HUES6 (cell line): ENCODE measurements around the gene HOXB7.
A peak's percentile ranks its signal among the peaks of the same experiment; 100 is the strongest.

ENCODE experiments used
- H3K27ac ChIP-seq: 2 replicates; pipeline ENCODE4 v1.7.0; 2013; ENCODE audit warnings: low read depth, mild to moderate bottlenecking, low read length, inconsistent platforms
- H3K27me3 ChIP-seq: 2 replicates; pipeline ENCODE4 v1.6.1; 2013; ENCODE audit warnings: low read length; ENCODE audit not compliant: control insufficient read depth, insufficient read depth
- H3K36me3 ChIP-seq: 2 replicates; pipeline ENCODE4 v1.6.1; 2013; ENCODE audit warnings: low read length; ENCODE audit not compliant: control insufficient read depth, insufficient read depth
- H3K4me1 ChIP-seq: 2 replicates; pipeline ENCODE4 v1.6.1; 2013; ENCODE audit warnings: low read length; ENCODE audit not compliant: control insufficient read depth, insufficient read depth
- H3K4me3 ChIP-seq: 2 replicates; pipeline ENCODE4 v1.5.1; 2013; ENCODE audit warnings: low read depth, low read length
- H3K9ac ChIP-seq: one replicate; pipeline ENCODE4 v1.6.1; 2013; ENCODE audit warnings: mild to moderate bottlenecking, low read length
- H3K9me3 ChIP-seq: 2 replicates; pipeline ENCODE4 v1.6.1; 2013; ENCODE audit warnings: low read depth, low read length; ENCODE audit not compliant: control insufficient read depth, insufficient read depth

The HOXB7 gene

DNA sequence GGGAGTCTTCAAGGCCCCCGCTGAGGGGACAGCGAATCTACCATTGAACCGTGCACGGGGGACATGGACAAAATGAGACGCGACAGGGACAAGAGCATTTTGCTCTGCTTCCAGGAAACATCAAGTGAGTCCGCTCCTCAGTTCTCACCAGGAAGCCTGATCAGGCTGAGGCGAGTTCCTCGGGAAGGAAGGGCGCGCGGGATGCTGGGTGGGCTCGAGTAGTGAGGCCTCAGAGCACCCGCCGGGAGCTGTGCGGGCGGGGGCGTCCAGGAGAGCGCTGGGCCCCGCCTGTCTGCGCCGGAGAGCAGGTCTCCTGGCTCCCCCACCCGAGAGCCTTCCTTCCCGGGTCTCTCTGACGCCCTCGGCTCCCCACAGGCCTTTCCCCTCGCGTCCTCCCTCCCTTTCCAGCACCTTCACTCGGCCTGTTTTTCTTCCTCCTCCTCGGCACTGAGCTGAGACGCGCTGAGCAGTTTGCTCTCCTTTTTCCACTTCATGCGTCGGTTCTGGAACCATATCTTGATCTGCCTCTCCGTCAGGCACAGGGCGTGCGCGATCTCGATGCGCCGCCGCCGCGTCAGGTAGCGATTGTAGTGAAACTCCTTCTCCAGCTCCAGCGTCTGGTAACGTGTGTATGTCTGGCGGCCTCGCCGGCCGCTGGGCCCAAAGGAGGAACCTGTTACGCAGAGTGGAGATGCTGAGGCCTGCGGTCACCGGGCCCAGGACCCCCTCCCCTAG is 14.7 kb downstream of the HOXB7 start:
- no peak overlapping the region; the same call in 1 of the 2 replicates for H3K27ac ChIP-seq
- H3K4me1 ChIP-seq: peaks cover 44% of the 10 kb centered on the region
- H3K36me3 ChIP-seq: no peaks in the 10 kb centered on the region; the same call in 1 of the 2 replicates
- peaks cover 100% of the 10 kb centered on the region for H3K27me3 ChIP-seq
- H3K4me3 ChIP-seq: peak overlapping the region; percentile 57
- peak overlapping the region; percentile 87 for H3K9ac ChIP-seq
- no peaks in the 10 kb centered on the region for H3K9me3 ChIP-seq

DNA sequence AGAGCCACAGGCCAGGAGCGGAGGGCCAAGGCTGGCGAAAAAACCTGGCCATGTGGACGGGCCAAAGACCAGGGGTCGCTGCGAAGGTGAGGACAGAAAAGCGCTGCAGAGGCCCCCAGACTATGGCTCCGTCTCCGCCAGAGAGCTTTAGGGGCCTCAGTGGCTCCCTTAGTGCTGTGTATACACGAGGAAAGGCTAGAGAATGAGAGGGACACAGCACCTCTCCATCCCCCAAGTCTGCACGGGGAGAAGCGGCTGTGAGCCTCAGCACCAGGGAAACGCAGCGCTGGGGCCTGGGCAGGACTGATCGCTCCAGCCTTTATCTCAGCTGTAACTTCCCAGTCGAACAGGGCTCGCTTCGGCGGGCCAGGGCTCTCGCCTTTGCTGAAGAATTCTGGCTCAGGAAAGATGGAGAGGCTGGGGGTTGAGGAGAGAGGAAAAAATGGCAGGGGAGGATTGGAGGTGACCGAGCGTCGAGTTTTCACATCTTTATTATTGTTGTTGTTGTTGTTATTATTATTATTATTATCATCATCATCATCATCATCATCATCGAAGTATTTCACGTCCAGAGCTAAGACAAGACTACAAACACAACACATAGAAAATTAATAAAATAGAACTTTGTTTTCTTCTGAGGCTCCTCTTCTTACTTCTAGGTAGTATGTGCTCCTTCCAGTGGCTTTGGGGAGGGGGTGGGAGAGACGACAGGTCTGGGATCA is 15.4 kb downstream of the HOXB7 start:
- Histone ChIP-seq H3K9ac (peak overlapping the region; percentile 87), H3K27me3 (peaks cover 100% of the 10 kb centered on the region), H3K9me3 (no peaks in the 10 kb centered on the region), H3K27ac (no peak overlapping the region; the same call in 1 of the 2 replicates), H3K4me1 (peaks cover 41% of the 10 kb centered on the region), H3K36me3 (no peaks in the 10 kb centered on the region; the same call in 1 of the 2 replicates), H3K4me3 (peak overlapping the region; percentile 57; the same call in 1 of the 2 replicates)

DNA sequence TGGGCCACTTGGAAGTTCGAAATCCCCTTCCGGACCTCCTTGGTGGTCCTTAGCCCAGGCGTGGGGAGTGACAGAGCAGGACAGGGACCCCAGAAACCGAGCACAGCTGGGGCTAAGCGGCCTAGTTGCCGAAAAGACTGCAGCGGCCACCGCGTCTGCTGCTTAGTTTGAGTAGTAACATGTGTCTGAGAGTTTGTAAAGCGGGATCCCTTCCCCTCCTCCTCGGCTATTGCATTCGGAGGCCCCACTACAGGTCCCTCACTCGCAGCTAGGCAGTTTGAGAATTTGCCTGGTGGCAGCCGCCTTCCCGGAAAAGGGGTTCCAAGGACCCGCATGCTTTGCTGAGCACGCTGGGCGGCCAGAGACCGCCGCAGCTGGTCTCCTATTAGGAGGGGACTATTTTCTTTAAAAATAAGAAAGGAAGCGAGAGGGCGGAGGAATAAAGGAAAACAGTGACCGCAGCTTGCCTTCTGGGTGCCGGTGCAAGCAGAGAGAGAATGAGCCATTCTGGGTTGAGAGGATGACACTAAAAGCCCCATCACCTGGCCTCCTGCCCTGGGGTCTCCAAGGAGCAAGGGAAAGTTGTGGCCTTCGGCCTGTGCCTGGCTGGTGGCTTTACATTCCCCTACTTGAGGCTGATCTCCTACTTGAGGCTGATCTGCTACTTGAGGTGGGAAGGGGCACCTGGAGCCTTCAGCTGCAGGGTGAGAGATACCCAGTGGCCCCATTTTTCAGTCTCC is 16.1 kb downstream of the HOXB7 start:
- Histone ChIP-seq H3K36me3 (no peaks in the 10 kb centered on the region; the same call in 1 of the 2 replicates), H3K9ac (peak overlapping the region; percentile 87), H3K4me1 (peaks cover 41% of the 10 kb centered on the region), H3K9me3 (no peaks in the 10 kb centered on the region), H3K27me3 (peaks cover 100% of the 10 kb centered on the region), H3K27ac (no peak overlapping the region; the same call in 1 of the 2 replicates), H3K4me3 (peak overlapping the region; percentile 57)

DNA sequence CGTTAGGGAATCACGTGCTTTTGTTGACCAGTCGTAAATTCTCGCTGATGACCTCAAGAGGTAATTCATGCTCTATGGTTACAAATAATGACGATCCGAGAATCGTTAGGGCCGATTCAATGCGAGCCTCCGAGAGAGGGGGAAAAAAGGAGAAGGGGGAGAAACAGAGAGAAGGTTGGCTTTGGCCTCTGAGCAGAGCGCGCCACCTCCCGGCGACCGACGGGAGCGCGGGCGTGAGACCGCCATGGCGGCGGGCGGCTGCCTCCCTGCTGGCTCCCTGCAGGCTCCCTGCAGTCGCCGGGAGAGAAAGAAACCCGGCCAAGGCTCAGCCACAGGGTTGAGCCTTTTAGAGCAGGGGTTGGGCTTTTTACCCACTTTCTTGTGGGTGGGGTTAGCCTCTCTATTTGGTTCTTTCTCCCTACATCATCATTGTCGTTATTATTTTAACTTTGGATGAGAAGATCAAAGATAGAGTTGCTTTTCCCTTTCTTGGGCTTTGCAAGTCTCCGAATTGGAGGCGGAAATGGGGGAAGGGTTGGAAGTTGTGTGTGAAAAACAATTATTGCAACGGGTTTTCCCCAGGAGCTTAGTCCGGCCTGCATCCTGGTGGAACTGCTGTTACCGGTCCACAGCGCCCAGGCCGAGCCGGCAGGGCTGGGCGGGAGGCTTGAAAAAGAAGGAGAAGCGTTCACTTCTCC is 16.8 kb downstream of the HOXB7 start:
- peaks cover 45% of the 10 kb centered on the region for H3K4me1 ChIP-seq
- no peak overlapping the region; the same call in 1 of the 2 replicates for H3K27ac ChIP-seq
- H3K9me3 ChIP-seq: no peaks in the 10 kb centered on the region
- no peaks in the 10 kb centered on the region; the same call in 1 of the 2 replicates for H3K36me3 ChIP-seq
- peak overlapping the region; percentile 57 for H3K4me3 ChIP-seq
- peak overlapping the region; percentile 87 for H3K9ac ChIP-seq
- peaks cover 100% of the 10 kb centered on the region for H3K27me3 ChIP-seq

DNA sequence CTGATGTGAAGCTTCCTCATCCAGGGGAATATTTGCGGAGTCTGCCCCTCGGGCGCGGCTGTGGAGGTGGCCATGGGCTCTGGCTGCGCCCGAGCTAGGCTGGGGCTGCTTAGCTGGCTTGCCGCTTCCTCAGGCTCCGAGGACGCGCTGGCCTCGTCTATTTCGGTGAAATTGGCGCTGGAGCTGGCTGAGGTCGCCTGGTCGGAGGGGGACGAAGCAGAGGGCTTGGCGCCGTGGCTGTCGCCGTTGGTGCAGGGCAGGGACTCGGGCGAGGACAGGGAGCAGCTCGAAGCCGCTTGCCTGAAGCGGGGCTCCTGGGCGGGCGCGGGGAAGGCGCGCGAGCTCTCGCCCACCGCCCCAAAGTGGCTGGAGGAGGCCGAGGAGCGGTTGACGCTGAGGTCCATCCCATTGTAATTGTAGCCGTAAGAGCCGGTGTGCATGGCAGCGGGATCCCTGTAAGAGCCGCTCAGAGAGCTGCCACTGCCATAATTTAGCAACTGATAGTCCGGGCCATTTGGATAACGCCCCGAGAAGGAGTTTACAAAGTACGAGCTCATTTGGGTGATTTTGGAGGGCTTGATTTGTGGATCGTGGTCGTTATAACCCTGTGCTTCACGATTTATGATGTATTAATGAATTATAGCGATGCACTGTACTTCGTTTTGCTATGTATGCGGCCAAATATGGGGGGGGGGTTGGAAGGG is 17.5 kb downstream of the HOXB7 start, which contains the start of gene HOXB5:
Gene HOXB5, minus strand, starts transcription at position 654 of the 704 bp plus-strand sequence. Its CDS starts 97 bp downstream, at position 557.
- Histone ChIP-seq H3K36me3 (no peaks in the 10 kb centered on the region; the same call in 1 of the 2 replicates), H3K9ac (peak within 1 kb of the TSS; percentile 87), H3K4me3 (peak within 1 kb of the TSS; percentile 57), H3K27ac (no peak within 1 kb of the TSS; the same call in 1 of the 2 replicates), H3K4me1 (peaks cover 42% of the 10 kb centered on the region), H3K9me3 (no peaks in the 10 kb centered on the region), H3K27me3 (peaks cover 100% of the 10 kb centered on the region)

DNA sequence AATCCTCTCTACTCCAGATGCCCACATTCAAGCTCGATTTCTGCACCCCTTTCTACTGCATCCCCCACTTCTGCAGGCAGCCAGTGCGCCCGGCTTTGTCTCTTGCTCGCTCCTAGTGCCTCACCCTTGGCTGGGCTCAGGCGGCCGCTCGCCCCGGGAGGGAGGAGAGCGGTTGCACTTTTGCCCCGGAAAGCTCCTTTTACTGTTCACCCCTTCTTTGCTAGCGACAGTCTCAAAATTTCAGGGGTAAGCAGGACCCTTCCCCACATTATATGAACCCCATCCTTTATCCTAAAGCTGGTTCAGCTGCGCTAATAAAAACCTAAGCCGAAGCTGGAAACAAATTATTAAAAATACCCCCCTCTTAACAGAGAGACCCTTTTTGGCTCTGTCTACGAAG is 18.2 kb downstream of the HOXB7 start:
- peak overlapping the region; percentile 87 for H3K9ac ChIP-seq
- peaks cover 36% of the 10 kb centered on the region for H3K4me1 ChIP-seq
- peaks cover 100% of the 10 kb centered on the region for H3K27me3 ChIP-seq
- H3K36me3 ChIP-seq: no peaks in the 10 kb centered on the region; the same call in 1 of the 2 replicates
- H3K9me3 ChIP-seq: no peaks in the 10 kb centered on the region
- H3K27ac ChIP-seq: no peak overlapping the region; the same call in 1 of the 2 replicates
- peak overlapping the region; percentile 57; the same call in 1 of the 2 replicates for H3K4me3 ChIP-seq

DNA sequence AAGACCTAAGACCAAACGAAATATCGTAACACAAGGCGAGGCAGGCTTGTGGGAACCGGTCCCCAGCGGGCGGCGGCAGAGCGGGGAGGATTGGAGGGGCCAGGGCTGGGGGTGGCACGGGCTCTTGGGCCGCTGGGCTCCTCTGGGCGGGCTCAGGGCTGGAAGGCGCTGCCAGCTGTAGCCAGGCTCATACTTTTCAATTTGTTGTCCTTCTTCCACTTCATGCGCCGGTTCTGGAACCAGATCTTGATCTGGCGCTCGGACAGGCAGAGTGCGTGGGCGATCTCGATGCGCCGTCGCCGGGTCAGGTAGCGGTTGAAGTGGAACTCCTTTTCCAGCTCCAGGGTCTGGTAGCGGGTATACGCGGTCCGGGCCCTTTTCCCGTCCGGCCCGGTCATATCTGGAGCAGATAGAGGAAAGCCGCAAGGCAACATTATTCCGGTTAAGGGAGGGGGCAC is 18.7 kb downstream of the HOXB7 start:
- H3K36me3 ChIP-seq: no peaks in the 10 kb centered on the region; the same call in 1 of the 2 replicates
- H3K27ac ChIP-seq: no peak overlapping the region
- H3K9me3 ChIP-seq: no peaks in the 10 kb centered on the region
- peaks cover 32% of the 10 kb centered on the region; the same call in 1 of the 2 replicates for H3K4me1 ChIP-seq
- H3K9ac ChIP-seq: peak overlapping the region; percentile 87
- H3K4me3 ChIP-seq: peak overlapping the region; percentile 57; the same call in 1 of the 2 replicates
- peaks cover 100% of the 10 kb centered on the region for H3K27me3 ChIP-seq

DNA sequence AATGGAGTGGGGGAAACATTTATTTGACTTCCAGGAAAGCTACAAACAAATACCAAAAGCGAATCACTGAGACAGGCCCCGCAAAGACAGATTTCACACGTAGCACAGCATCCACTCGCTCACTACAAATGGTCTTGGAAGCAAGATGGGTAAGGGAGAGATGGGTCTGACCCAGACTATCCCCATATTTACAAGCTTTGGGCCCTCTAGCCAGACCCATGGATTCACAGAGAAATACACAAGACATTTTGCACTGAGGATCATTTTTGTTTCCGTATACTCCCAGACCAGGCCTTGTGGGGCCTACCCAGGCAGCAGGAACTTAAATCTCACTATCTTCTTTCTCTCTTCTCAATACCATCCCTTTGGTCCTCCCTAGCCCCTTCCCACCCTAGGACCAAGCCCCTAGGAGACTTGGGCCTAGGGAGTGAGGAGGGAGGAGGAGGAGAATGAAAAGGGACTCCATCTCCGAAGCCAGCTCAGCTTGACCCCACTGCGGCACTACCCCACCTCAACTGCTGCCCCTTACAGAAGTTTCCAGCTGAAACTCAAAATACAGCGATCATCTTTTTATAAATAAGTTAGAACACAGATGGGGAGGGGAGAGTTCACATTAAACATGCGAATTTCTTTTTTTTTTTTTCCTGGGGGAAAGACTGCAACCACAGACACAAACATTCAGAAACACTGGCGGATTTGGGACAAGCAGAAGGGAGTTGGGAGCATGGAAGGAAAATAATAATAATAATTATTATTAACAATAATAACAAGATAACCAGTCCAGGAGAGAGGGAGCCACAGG is 19.4 kb downstream of the HOXB7 start:
- peak overlapping the region; percentile 57; the same call in 1 of the 2 replicates for H3K4me3 ChIP-seq
- peaks cover 100% of the 10 kb centered on the region for H3K27me3 ChIP-seq
- no peak overlapping the region; the same call in 1 of the 2 replicates for H3K27ac ChIP-seq
- H3K9me3 ChIP-seq: no peaks in the 10 kb centered on the region
- H3K9ac ChIP-seq: peak overlapping the region; percentile 87
- H3K36me3 ChIP-seq: no peaks in the 10 kb centered on the region; the same call in 1 of the 2 replicates
- H3K4me1 ChIP-seq: peaks cover 26% of the 10 kb centered on the region

DNA sequence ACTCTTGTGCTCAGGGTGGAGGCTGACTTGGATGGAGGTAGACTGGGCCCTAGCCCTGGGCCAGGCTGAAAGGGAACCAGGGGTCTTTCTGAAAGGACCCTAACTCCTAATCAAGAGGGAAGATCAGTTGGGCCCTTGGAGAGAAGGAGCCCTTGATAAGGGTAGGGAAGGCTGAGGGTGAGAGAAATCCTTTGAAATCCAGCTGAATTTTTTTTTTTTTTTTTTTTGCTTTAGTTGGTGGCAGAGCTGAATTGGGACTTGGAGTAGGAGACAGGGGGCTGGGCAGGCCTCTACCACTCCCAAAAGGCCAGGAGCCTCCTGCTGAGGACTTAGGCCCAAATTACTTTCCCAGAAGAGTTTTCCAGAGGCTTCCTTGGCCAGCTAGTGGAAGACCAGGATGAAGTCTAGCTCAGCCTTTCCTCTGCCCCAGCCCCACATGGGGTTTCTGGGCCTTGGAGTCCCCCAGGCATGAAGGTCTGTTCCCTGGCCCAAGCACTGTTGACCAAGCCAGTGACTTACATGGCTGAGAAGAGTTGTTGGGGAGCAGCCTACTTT is 20.1 kb downstream of the HOXB7 start:
- H3K4me1 ChIP-seq: peaks cover 21% of the 10 kb centered on the region
- no peaks in the 10 kb centered on the region; the same call in 1 of the 2 replicates for H3K36me3 ChIP-seq
- peaks cover 100% of the 10 kb centered on the region for H3K27me3 ChIP-seq
- H3K4me3 ChIP-seq: peak overlapping the region; percentile 57; the same call in 1 of the 2 replicates
- no peak overlapping the region; the same call in 1 of the 2 replicates for H3K27ac ChIP-seq
- peak overlapping the region; percentile 87 for H3K9ac ChIP-seq
- no peaks in the 10 kb centered on the region for H3K9me3 ChIP-seq
